HepG2 (cell line): Measurements from ENCODE around the gene PTBP2. TPM values are rescaled to one million over a fixed set of nuclear protein-coding genes. Genes with fewer than 3 reads are reported as not detected.

Experiments
- ATAC-seq: fragments of 200-7000 bp; cut with Tn5 transposase; 3 replicates; pipeline ENCODE4 v1.9.1; 2020; ENCODE audit warnings: mild to moderate bottlenecking, moderate library complexity
- BruUV-seq: library from RNA; stranded (reverse); fragments of 400-500 nt; replicated peaks from 2 replicates; lab custom pipeline; 2021; lab: Mats Ljungman, UMichigan
- CTCF ChIA-PET: fragments of 300-600 bp; formaldehyde crosslinking; extraction: SDS; loops from one replicate; lab custom pipeline; 2021; ENCODE audit warnings: low total read pairs, inconsistent platforms, low intra/inter-chr PET ratio; lab: Yijun Ruan, JAX
- POLR2A ChIA-PET: fragments of 350-600 bp; sonication (Branson Sonifier 250); formaldehyde crosslinking; loops from one replicate; lab custom pipeline; 2020; ENCODE audit warnings: antibody characterized with exemption, inconsistent platforms; lab: Yijun Ruan, JAX
- DNase-seq: peaks from one replicate; pipeline ENCODE4 v3.0.0-alpha.2; 2015; ENCODE audit warnings: low spot score
- FAIRE-seq: peaks from 3 replicates; lab custom pipeline; 2011; peaks lifted over from hg19 to GRCh38; lab: Jason Lieb, UNC
- H2AFZ ChIP-seq: one replicate; pipeline ENCODE4 v1.6.1; 2011; ENCODE audit warnings: low read length, inconsistent platforms
- H3K27ac ChIP-seq: fragments of 300-600 bp; 3 replicates; pipeline ENCODE4 v1.8.0; 2011; ENCODE audit warnings: mixed run types, mild to moderate bottlenecking, mixed read lengths, low read length, inconsistent platforms; ENCODE audit not compliant: insufficient read depth; ENCODE audit errors: extremely low read length
- H3K27me3 ChIP-seq, 2 experiments: fragments of 200-600 bp in 1 of 2; 2 replicates in 1 of 2; 3 replicates in 1 of 2; pipeline versions ENCODE4 v1.6.0 to v1.8.0; 2011; ENCODE audit warnings: low read length in 2 of 2, mild to moderate bottlenecking in 2 of 2, moderate library complexity in 2 of 2, inconsistent platforms in 1 of 2; ENCODE audit not compliant: insufficient read depth in 2 of 2, control insufficient read depth in 1 of 2
- H3K36me3 ChIP-seq, 2 experiments: fragments of 200-600 bp in 1 of 2; replicated peaks in 1 of 2; 2 replicates in 1 of 2; 3 replicates in 1 of 2; pipeline versions ENCODE4 v1.5.1 to v1.8.0; 2011; ENCODE audit warnings: low read length in 2 of 2, inconsistent platforms in 1 of 2; ENCODE audit not compliant: insufficient read depth in 2 of 2, control insufficient read depth in 1 of 2
- H3K4me1 ChIP-seq: 2 replicates; pipeline ENCODE4 v1.5.1; 2012; ENCODE audit warnings: low read length, inconsistent platforms; ENCODE audit not compliant: insufficient read depth
- H3K4me2 ChIP-seq: 2 replicates; pipeline ENCODE4 v1.6.0; 2011; ENCODE audit warnings: low read depth, low read length, inconsistent platforms
- H3K4me3 ChIP-seq, 3 experiments: fragments of 200-600 bp in 1 of 3; sonication (generic), shearing (Covaris generic) in 1 of 3; replicated peaks in 1 of 3; 2 replicates each; pipeline ENCODE4 v1.5.1; 2011 to 2016; ENCODE audit warnings: low read length in 3 of 3, inconsistent platforms in 2 of 3, low read depth in 2 of 3, mild to moderate bottlenecking in 2 of 3, control low read depth in 1 of 3, mixed read lengths in 1 of 3; ENCODE audit not compliant: insufficient read depth in 1 of 3
- H3K79me2 ChIP-seq: one replicate; pipeline ENCODE4 v1.6.1; 2011; ENCODE audit warnings: low read length, inconsistent platforms; ENCODE audit not compliant: insufficient read depth
- H3K9ac ChIP-seq: 2 replicates; pipeline ENCODE4 v1.6.0; 2011; ENCODE audit warnings: mild to moderate bottlenecking, low read depth, low read length, inconsistent platforms; ENCODE audit not compliant: insufficient read depth
- H3K9me3 ChIP-seq: 2 replicates; pipeline ENCODE4 v1.5.1; 2012; ENCODE audit warnings: mild to moderate bottlenecking, low read length
- H4K20me1 ChIP-seq: 2 replicates; pipeline ENCODE4 v1.6.0; 2011; ENCODE audit warnings: inconsistent platforms, mild to moderate bottlenecking, low read length, moderate library complexity; ENCODE audit not compliant: insufficient read depth
- CHD2 ChIP-seq: IDR thresholded peaks from 2 replicates; pipeline ENCODE4 v1.6.1; 2011; ENCODE audit warnings: low read depth, low read length, improper control_type of control experiment
- EHMT2 ChIP-seq: fragments of 200-600 bp; sonication (generic); IDR thresholded peaks from 2 replicates; pipeline ENCODE4 v1.7.0; 2017; ENCODE audit warnings: antibody characterized with exemption, low read depth, low read length, borderline replicate concordance
- HOXA3 ChIP-seq: sonication (generic); formaldehyde crosslinking; IDR thresholded peaks from 2 replicates; pipeline ENCODE4 v1.5.0; 2020; ENCODE audit warnings: missing genetic modification reagents
- KAT7 ChIP-seq: IDR thresholded peaks from 2 replicates; pipeline ENCODE4 v1.6.1; 2018; ENCODE audit warnings: borderline replicate concordance, missing compliant biosample characterization
- MAFK ChIP-seq, 2 experiments: IDR thresholded peaks in 1 of 2; conservative IDR thresholded peaks in 1 of 2; 2 replicates each; pipeline ENCODE4 v1.6.1; 2011; ENCODE audit warnings: improper control_type of control experiment in 2 of 2, low read length in 2 of 2
- MTF1 ChIP-seq: sonication (generic); formaldehyde crosslinking; IDR thresholded peaks from 2 replicates; pipeline ENCODE4 v1.5.0; 2020; ENCODE audit warnings: missing genetic modification reagents
- MYPOP ChIP-seq: sonication (generic); formaldehyde crosslinking; IDR thresholded peaks from 2 replicates; pipeline ENCODE4 v1.8.1; 2023; ENCODE audit warnings: mild to moderate bottlenecking, moderate library complexity, missing genetic modification reagents
- NFRKB ChIP-seq: fragments of 450-650 bp; IDR thresholded peaks from 2 replicates; pipeline ENCODE4 v1.6.1; 2017
- SATB2 ChIP-seq: sonication (generic); formaldehyde crosslinking; IDR thresholded peaks from 2 replicates; pipeline ENCODE4 v1.5.0; 2020; ENCODE audit warnings: missing genetic modification reagents
- SIN3A ChIP-seq: IDR thresholded peaks from 2 replicates; pipeline ENCODE4 v1.6.1; 2011; ENCODE audit warnings: low read depth, mild to moderate bottlenecking, control low read depth, low read length, borderline replicate concordance
- SKIL ChIP-seq: sonication (generic); formaldehyde crosslinking; IDR thresholded peaks from 2 replicates; pipeline ENCODE4 v1.8.0; 2022; ENCODE audit warnings: missing genetic modification reagents, mild to moderate bottlenecking, moderate library complexity, borderline replicate concordance
- SUZ12 ChIP-seq: fragments of 150-350 bp; IDR thresholded peaks from 2 replicates; pipeline ENCODE4 v1.6.1; 2014; ENCODE audit warnings: low read depth, low read length
- ZFP37 ChIP-seq: sonication (generic); formaldehyde crosslinking; IDR thresholded peaks from 2 replicates; pipeline ENCODE4 v1.4.0; 2020; ENCODE audit warnings: missing genetic modification reagents, borderline replicate concordance
- ZKSCAN1 ChIP-seq: fragments of 150-350 bp; IDR thresholded peaks from 2 replicates; pipeline ENCODE4 v1.6.1; 2014; ENCODE audit warnings: low read length
- ZNF441 ChIP-seq: sonication (generic); formaldehyde crosslinking; IDR thresholded peaks from 2 replicates; pipeline ENCODE4 v1.7.0; 2021; ENCODE audit warnings: missing genetic modification reagents, borderline replicate concordance
- ZNF768 ChIP-seq: sonication (generic); formaldehyde crosslinking; IDR thresholded peaks from 2 replicates; pipeline ENCODE4 v1.4.0; 2020; ENCODE audit warnings: missing genetic modification reagents
- ZNF83 ChIP-seq: sonication (generic); formaldehyde crosslinking; IDR thresholded peaks from 2 replicates; pipeline ENCODE4 v1.4.0; 2020; ENCODE audit warnings: missing genetic modification reagents, mild to moderate bottlenecking, borderline replicate concordance
- ZSCAN21 ChIP-seq: sonication (generic); formaldehyde crosslinking; IDR thresholded peaks from 2 replicates; pipeline ENCODE4 v1.8.0; 2022; ENCODE audit warnings: mild to moderate bottlenecking, missing genetic modification reagents, moderate library complexity, borderline replicate concordance
- ZZZ3 ChIP-seq: sonication (generic); formaldehyde crosslinking; IDR thresholded peaks from 2 replicates; pipeline ENCODE4 v1.4.0; 2020; ENCODE audit warnings: missing genetic modification reagents, mild to moderate bottlenecking, borderline replicate concordance
- WGBS: methylation state at CpG from one replicate; pipeline ENCODE4 v1.1.6; 2017; ENCODE audit warnings: low lambda C conversion rate; 5-methylcytosine and 5-hydroxymethylcytosine counted together
- in situ Hi-C: cut with HindIII; loops from 2 replicates; pipeline ENCODE4 v1.10.0; 2017; ENCODE audit warnings: low pct_unique_long_range_greater_than_20kb; ENCODE audit not compliant: extremely low pct_ligation_motif_present
- intact Hi-C: fragments of 100-400 bp; cut with micrococcal nuclease; formaldehyde crosslinking; loops from one replicate; pipeline ENCODE4 v1.10.0; 2022; ENCODE audit not compliant: unreplicated experiment
- polyA plus RNA-seq, 8 experiments: library from polyadenylated mRNA; depleted of rRNA in 3 of 8; stranded (reverse) in 7 of 8; unstranded in 1 of 8; fragments of >200 nt; fragmentation: Illumina TruSeq in 4 of 8; extraction: Trizol in 4 of 8; gene quantifications; 2 replicates each; pipeline versions ENCODE4 v1.2.1 to v1.2.3, GENCODE V29; 2011 to 2016; ENCODE audit warnings: low read depth in 4 of 8, missing spikeins in 1 of 8, mixed read lengths in 1 of 8; ENCODE audit not compliant: insufficient read depth in 1 of 8
- total RNA-seq, 5 experiments: library from RNA; depleted of rRNA; stranded (reverse); fragments of >200 nt; fragmentation: Illumina TruSeq; extraction: Trizol; gene quantifications; 2 replicates each; pipeline ENCODE4 v1.2.3, GENCODE V29; 2016; ENCODE audit warnings: low read depth in 1 of 5

The PTBP2 gene
- total and polyA plus RNA-seq, 2 of the 13 experiments (the other 11 are each of a cell fraction or from before 2014, with no cell fraction given): 10.5 to 14.1 TPM

DNA sequence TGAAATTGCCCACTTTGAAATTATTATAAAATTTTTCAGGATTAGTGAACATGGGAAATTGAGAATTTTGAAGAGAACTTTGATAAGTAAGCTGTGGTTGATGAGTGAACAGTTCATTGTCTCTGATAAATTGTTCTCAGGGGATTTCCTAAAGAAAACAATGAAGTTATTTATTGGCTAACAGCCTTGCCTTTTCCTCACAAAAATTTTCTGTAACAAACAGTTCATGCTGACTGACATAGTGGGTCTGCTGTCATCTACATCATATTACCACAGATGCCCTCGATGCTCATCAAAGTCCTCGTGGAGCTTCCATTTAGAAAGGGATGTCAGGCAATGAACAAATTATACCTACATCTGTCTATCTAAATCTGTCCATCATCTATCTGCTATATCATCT lies 113.4 kb downstream of the PTBP2 start:
- H3K4me1 ChIP-seq: no peaks in the 10 kb centered on the region
- ChIA-PET POLR2A (no interaction called here), CTCF (no interaction called here)
- WGBS: 41% methylated on average over 2 of the region's 2 CpGs
- no peaks in the 10 kb centered on the region for H3K27me3 ChIP-seq
- H3K4me2 ChIP-seq: no peak overlapping the region
- intact Hi-C loops: no loop called here
- H3K27ac ChIP-seq: no peak overlapping the region
- DNase-seq (no peak), FAIRE-seq (no peak), ATAC-seq (no peak)
- no peaks in the 10 kb centered on the region for H3K79me2 ChIP-seq
- TF ChIP-seq HOXA3: no peak
- no peak for TF ChIP-seq SKIL (CRISPR knock-in tag)
- no peak for TF ChIP-seq ZNF441 (CRISPR knock-in tag)
- no peak for TF ChIP-seq CHD2
- no peak for TF ChIP-seq MAFK (conservative IDR thresholded peaks at IDR 0.05 in 1 of 2, IDR thresholded peaks at IDR 0.05 in 1 of 2; ENCODE audit: low read length in 2 of 2)
- no peak for TF ChIP-seq SIN3A
- TF ChIP-seq SATB2: no peak
- no peak for TF ChIP-seq MYPOP (CRISPR knock-in tag)
- TF ChIP-seq ZNF83: no peak
- TF ChIP-seq ZSCAN21 (CRISPR knock-in tag): no peak
- TF ChIP-seq NFRKB: no peak
- TF ChIP-seq MTF1 (CRISPR knock-in tag): no peak
- TF ChIP-seq KAT7 (CRISPR knock-in tag): no peak
- TF ChIP-seq ZFP37 (CRISPR knock-in tag): no peak
- no peak for TF ChIP-seq ZKSCAN1
- TF ChIP-seq EHMT2: no peak
- no peak for TF ChIP-seq SUZ12
- TF ChIP-seq ZNF768 (CRISPR knock-in tag): no peak
- TF ChIP-seq ZZZ3 (CRISPR knock-in tag): no peak
- BruUV-seq: no TSS peak
- H3K9ac ChIP-seq: no peak overlapping the region
- H3K4me3 ChIP-seq: no peak overlapping the region
- H4K20me1 ChIP-seq: no peaks in the 10 kb centered on the region
- H3K9me3 ChIP-seq: no peaks in the 10 kb centered on the region
- no peaks in the 10 kb centered on the region for H3K36me3 ChIP-seq
- no peak overlapping the region for H2AFZ ChIP-seq
- in situ Hi-C loops: no loop called here
